Epidermal melanocyte (primary cell): ENCODE data around the gene GRM7.

Source experiments
- DNase-seq: peaks from one replicate; pipeline ENCODE4 v3.0.0; 2011; ENCODE audit warnings: low spot score; ENCODE audit not compliant: insufficient read length

Gene GRM7

DNA sequence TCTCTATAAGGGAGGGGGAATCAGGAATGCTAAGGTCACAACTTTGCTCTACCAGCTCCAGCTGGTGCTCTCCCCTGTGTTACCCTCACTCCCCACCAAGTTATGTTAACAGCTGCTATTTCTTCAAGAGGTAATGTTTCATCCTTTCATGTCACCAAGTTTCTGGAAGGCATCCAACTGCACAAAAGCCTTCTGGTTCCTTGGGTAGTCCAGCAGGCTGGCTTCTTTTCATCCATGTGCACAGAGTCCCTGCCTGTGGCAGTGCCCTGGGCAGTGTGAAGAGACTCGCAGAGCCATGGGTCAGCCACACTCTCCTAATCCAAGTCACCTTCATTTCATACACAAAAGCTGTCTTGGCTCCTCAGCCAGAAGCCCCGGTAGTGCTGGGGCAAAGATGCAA lies 903.2 kb downstream of the GRM7 start:
- DNase-seq: no peak

DNA sequence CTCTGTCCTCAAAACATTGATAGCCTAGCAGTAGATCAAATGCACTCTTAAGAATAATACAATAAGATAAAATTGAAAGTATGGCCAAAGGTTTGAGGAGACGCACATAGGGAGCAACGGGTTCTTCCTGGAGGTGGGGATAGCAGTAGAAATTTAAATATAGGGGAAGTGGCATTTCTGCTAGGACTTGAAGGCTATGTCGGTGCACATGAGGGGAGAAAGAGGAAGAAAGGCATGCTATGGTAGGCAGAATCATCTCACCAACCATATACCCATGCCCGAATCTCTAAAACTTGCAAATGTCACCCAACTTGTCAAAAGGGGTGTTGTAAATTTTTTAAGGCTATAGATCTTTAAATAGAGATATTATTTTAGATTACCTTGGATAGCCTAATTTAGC lies 905.6 kb downstream of the GRM7 start:
- DNase-seq: no peak

DNA sequence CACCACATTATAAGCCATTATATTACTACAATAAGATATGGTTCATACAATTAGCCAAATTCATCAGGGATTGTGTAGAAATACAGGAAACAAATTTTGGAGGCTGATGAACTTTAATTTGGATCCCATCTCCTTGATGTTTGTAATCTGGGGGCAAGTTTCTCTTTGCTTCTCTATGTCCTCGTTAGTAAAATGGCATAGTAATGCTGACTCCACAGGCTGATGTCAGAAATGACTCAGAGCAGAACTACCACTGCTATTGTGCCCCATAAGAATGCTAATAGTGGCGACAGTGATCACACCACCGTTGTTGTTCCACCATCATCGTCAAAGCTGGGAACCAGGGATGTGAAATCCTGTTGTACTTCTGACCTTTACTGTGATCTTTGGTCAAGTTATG lies 918.4 kb downstream of the GRM7 start:
- no peak for DNase-seq

DNA sequence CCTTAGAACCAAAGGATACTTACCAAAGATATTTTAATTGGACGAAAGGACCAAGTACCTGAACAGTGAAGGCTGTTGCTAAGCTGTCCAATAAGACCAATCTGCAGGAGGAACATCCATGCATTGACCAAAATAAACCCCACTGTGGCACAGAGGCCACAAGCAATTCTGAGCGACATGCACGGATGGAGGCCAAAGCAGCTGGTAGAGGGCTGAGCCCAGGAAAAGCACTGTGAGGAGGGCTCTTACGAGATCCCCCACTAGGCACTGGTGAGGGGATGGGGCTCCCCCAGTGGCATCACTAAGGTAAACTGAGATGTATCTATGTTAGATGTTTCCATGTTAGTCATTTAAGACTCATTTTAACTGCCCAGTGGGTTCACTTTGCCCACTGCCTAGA lies 920.5 kb downstream of the GRM7 start:
- no peak for DNase-seq

DNA sequence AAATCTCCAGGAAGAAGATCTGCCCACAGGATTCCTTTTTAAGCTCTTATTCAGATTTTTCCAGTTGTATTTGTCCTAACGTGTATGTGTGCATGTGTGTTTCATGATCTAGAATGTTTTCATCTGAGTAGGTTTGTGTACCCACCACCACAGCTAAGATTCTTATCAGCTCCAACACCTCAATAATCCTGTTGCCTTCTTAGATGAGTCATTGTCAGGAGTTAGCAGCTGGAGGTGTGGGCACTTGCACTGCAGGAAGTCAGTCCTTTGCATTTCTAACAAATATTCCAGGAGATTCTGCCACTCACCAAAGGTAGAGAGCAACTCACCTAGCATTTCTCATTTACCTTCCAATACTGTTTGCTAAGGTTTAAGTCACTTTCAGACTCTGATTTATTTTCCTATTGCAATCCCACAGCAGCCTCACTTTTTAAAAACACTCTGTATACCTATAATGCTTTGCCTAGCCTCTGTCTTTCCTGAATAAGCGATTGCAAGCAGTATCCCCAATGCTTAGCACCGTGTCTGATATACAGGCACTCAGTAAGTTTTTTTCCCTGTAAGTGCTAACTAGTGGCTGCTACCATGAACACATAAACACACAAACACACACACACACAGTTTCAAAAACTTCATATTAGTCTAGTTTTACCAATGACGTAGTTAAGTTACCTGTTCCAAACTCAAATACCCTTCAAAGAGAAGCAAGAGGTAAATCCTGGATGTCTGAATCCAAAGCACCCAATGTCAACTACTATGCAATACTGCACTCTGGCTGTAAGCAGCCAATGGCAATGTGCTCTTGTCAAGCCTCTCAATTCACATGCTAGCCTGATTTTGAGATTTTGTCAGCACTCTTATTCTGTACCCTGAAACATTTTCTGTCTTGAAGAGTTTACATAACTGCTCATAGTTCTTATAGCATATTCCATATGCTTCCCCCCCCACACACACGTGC lies 927.2 kb downstream of the GRM7 start:
- no peak for DNase-seq

DNA sequence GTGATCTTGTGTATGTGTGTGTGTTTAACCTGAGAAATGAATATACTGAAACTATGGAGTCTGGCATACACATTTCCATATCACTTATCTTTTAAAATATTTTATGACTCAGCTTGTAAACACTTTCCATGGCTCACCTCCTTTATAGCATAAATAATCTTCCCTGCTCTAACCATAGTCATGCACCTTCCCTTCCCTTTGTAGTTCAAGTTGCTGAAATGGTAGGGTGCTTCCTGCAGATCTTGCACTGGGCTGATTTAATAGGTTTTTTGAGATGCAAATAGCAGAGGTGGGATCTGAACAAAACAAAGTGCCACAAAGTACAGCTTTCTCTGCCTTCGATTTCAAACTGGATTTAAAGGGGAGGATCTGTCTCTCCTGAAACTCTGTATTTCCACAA lies 928.0 kb downstream of the GRM7 start:
- DNase-seq: no peak

DNA sequence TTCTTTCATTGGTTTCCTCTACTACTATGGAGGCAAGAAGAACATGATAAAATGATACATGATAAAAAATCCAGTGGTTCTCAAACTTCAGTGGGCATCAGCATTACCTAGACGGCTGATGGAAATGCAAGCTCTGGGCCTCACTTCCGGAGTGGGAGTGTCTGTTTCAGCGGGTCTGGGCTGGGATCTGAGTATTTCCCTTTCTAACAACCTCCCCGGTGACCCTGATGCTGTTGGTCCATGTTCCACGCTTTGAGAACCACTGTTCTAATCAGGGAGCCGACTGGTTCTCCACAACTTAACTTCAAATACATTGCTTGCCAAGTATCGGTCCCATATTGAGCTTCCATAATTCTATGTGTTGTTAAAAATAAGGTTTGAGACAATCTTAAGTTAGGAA lies 928.4 kb downstream of the GRM7 start:
- DNase-seq: no peak

DNA sequence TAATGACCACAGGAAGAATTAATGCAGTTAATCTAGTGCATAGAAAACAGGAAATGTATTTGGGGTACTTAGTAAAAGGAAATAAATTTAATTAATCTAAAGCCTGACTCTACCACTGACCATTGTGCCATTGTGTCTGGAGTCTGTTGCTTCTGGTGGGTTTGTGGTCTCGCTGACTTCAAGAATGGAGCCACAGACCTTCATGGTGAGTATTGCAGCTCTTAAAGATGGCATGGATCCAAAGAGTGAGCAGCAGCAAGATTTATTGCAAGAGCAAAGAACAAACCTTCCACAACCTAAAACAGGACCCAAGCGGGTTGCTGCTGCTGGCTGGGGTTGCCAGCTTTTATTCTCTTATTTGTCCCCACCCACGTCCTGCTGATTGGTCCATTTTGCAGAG lies 929.2 kb downstream of the GRM7 start:
- no peak for DNase-seq
